ENCODE data around the gene CUX1.

- TF ChIP-seq CTCF (IDR thresholded peaks at IDR 0.05) (no peak), EZH2 (IDR thresholded peaks at IDR 0.05; ENCODE audit: borderline replicate concordance, insufficient read depth, low read depth, low read length, poor library complexity, severe bottlenecking) (no peak)
Measured at GRCh38 chr7:102262546-102262945, 445.1 kb downstream of the CUX1 start.
